ENCODE results near the gene XPNPEP3.

XPNPEP3 gene

GRCh38 chr22:40898850-40899357 lies 42.0 kb downstream of the XPNPEP3 start:
- TF ChIP-seq REST (IDR thresholded peaks at IDR 0.05; ENCODE audit: insufficient read depth in 1 of 2, low read depth in 2 of 2, low read length in 2 of 2) (no peak), POLR2AphosphoS5 (IDR thresholded peaks at IDR 0.05; ENCODE audit: low read depth, low read length) (no peak), TAF1 (IDR thresholded peaks at IDR 0.05; ENCODE audit: borderline replicate concordance, insufficient read depth, low read length) (no peak), SIN3A (IDR thresholded peaks at IDR 0.05; ENCODE audit: borderline replicate concordance, insufficient read depth, low read length) (no peak), FOXP2 (optimal IDR thresholded peaks at IDR 0.05; ENCODE audit: borderline replicate concordance, extremely low read depth, extremely low read length, insufficient read depth) (no peak)

- no peak for TF ChIP-seq TAF1 (IDR thresholded peaks at IDR 0.05; ENCODE audit: borderline replicate concordance, insufficient read depth, low read length)
- TF ChIP-seq SIN3A (IDR thresholded peaks at IDR 0.05; ENCODE audit: borderline replicate concordance, insufficient read depth, low read length), result no peak
- no peak for TF ChIP-seq REST (IDR thresholded peaks at IDR 0.05; ENCODE audit: insufficient read depth in 1 of 2, low read depth in 2 of 2, low read length in 2 of 2)
- TF ChIP-seq POLR2AphosphoS5 (IDR thresholded peaks at IDR 0.05; ENCODE audit: low read depth, low read length), result no peak
- no peak for TF ChIP-seq FOXP2 (optimal IDR thresholded peaks at IDR 0.05; ENCODE audit: borderline replicate concordance, extremely low read depth, extremely low read length, insufficient read depth)
These were observed 47.2 kb downstream of the XPNPEP3 start for GRCh38 chr22:40904101-40904500.

GRCh38 chr22:40908895-40909294 lies 51.9 kb downstream of the XPNPEP3 start:
- no peak for TF ChIP-seq POLR2AphosphoS5 (IDR thresholded peaks at IDR 0.05; ENCODE audit: low read depth, low read length)
- no peak for TF ChIP-seq TAF1 (IDR thresholded peaks at IDR 0.05; ENCODE audit: borderline replicate concordance, insufficient read depth, low read length)
- no peak for TF ChIP-seq SIN3A (IDR thresholded peaks at IDR 0.05; ENCODE audit: borderline replicate concordance, insufficient read depth, low read length)
- no peak for TF ChIP-seq REST (IDR thresholded peaks at IDR 0.05; ENCODE audit: insufficient read depth in 1 of 2, low read depth in 2 of 2, low read length in 2 of 2)
- no peak for TF ChIP-seq FOXP2 (optimal IDR thresholded peaks at IDR 0.05; ENCODE audit: borderline replicate concordance, extremely low read depth, extremely low read length, insufficient read depth)

GRCh38 chr22:40911772-40912171 lies 54.8 kb downstream of the XPNPEP3 start:
- TF ChIP-seq TAF1 (IDR thresholded peaks at IDR 0.05; ENCODE audit: borderline replicate concordance, insufficient read depth, low read length), result no peak
- TF ChIP-seq REST (IDR thresholded peaks at IDR 0.05; ENCODE audit: insufficient read depth in 1 of 2, low read depth in 2 of 2, low read length in 2 of 2), result no peak
- no peak for TF ChIP-seq FOXP2 (optimal IDR thresholded peaks at IDR 0.05; ENCODE audit: borderline replicate concordance, extremely low read depth, extremely low read length, insufficient read depth)
- TF ChIP-seq SIN3A (IDR thresholded peaks at IDR 0.05; ENCODE audit: borderline replicate concordance, insufficient read depth, low read length), result no peak
- TF ChIP-seq POLR2AphosphoS5 (IDR thresholded peaks at IDR 0.05; ENCODE audit: low read depth, low read length), result no peak

GRCh38 chr22:40919446-40919845 lies 62.5 kb downstream of the XPNPEP3 start:
- TF ChIP-seq FOXP2 (optimal IDR thresholded peaks at IDR 0.05; ENCODE audit: borderline replicate concordance, extremely low read depth, extremely low read length, insufficient read depth) (no peak), TAF1 (IDR thresholded peaks at IDR 0.05; ENCODE audit: borderline replicate concordance, insufficient read depth, low read length) (no peak), REST (IDR thresholded peaks at IDR 0.05; ENCODE audit: insufficient read depth in 1 of 2, low read depth in 2 of 2, low read length in 2 of 2) (no peak), POLR2AphosphoS5 (IDR thresholded peaks at IDR 0.05; ENCODE audit: low read depth, low read length) (no peak), SIN3A (IDR thresholded peaks at IDR 0.05; ENCODE audit: borderline replicate concordance, insufficient read depth, low read length) (no peak)
